IPS-18a (cell line): ENCODE data around the gene SPATA45.
A peak's percentile ranks its signal among the peaks of the same experiment; 100 is the strongest.
"Not testable (repeated sequence)": the region's sequence is repeated elsewhere in the genome, so short reads cannot be mapped to it uniquely, and the experiment has no call there.

ENCODE experiments used
- H3K27ac ChIP-seq: one replicate; pipeline ENCODE4 v1.5.1; 2013; ENCODE audit warnings: low read length
- H3K27me3 ChIP-seq: one replicate; pipeline ENCODE4 v1.6.1; 2013; ENCODE audit warnings: mild to moderate bottlenecking, low read length; ENCODE audit not compliant: control insufficient read depth, insufficient read depth
- H3K36me3 ChIP-seq: one replicate; pipeline ENCODE4 v1.6.1; 2013; ENCODE audit warnings: low read depth, low read length; ENCODE audit not compliant: control insufficient read depth
- H3K4me1 ChIP-seq: one replicate; pipeline ENCODE4 v1.6.1; 2013; ENCODE audit warnings: low read depth, low read length; ENCODE audit not compliant: control insufficient read depth
- H3K4me3 ChIP-seq: one replicate; pipeline ENCODE4 v1.5.1; 2013; ENCODE audit warnings: low read length
- H3K9ac ChIP-seq: one replicate; pipeline ENCODE4 v1.6.1; 2013; ENCODE audit warnings: mild to moderate bottlenecking, low read length, moderate library complexity
- H3K9me3 ChIP-seq: one replicate; pipeline ENCODE4 v1.6.1; 2013; ENCODE audit warnings: low read depth, low read length; ENCODE audit not compliant: control insufficient read depth

Gene SPATA45

DNA sequence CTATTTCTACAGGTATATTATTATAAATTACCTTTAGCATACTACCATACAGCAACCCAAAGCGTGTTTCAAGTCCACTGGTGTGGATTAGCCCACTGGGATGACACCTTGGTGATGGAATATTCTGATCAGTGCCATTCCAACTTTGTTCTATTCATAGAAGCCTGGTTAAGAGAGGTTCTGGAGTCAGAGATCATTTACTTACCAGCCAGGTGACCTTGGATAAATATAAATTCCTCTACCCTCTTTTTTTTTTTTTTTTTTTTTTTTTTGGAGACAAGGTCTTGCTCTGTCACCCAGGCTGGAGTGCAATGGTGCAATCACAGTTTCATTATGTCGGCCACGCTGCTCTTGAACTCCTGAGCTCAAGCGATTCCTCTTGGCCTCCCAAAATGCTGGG, at the start of gene SPATA45:
TSS of gene SPATA45 (minus strand) at position 101 of the 400 bp plus-strand sequence. CDS start 11,500 bp downstream, outside the sequence.
- Histone ChIP-seq H3K27ac (no peak within 1 kb of the TSS), H3K27me3 (no peaks in the 10 kb centered on the region), H3K4me3 (no peak within 1 kb of the TSS), H3K9me3 (no peaks in the 10 kb centered on the region), H3K4me1 (peaks cover 2% of the 10 kb centered on the region), H3K9ac (no peak within 1 kb of the TSS), H3K36me3 (no peaks in the 10 kb centered on the region)

DNA sequence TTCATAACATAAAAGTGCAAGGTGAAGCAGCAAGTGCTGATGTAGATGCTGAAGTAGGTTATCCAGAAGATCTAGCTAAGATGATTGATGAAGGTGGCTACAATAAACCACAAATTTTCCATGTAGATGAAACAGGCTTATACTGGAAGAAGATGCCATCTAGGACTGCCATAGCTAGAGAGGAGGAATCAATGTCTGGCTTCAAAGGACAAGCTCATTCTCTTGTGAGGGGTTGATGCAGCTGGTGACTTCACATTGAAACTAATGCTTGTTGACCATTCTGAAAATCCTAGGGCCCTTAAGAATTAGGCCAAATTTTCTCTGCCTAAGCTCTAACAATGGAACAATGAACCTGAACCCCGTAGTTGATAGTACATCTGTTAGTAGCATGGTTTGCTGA, 44.7 kb upstream of the SPATA45 start:
- no peaks in the 10 kb centered on the region for H3K4me1 ChIP-seq
- H3K9ac ChIP-seq, result no peak overlapping the region
- no peaks in the 10 kb centered on the region for H3K27me3 ChIP-seq
- no peak overlapping the region for H3K27ac ChIP-seq
- H3K36me3 ChIP-seq, result peaks cover 80% of the 10 kb centered on the region
- H3K4me3 ChIP-seq, result no peak overlapping the region
- H3K9me3 ChIP-seq, result no peaks in the 10 kb centered on the region

- no peak overlapping the region for H3K4me3 ChIP-seq
- H3K27ac ChIP-seq, result no peak overlapping the region
- no peaks in the 10 kb centered on the region for H3K27me3 ChIP-seq
- peaks cover 72% of the 10 kb centered on the region for H3K36me3 ChIP-seq
- H3K9ac ChIP-seq, result no peak overlapping the region
- H3K9me3 ChIP-seq, result no peaks in the 10 kb centered on the region
- peaks cover 12% of the 10 kb centered on the region for H3K4me1 ChIP-seq
Measured at GRCh38 chr1:212884592-212884991, 37.1 kb upstream of the SPATA45 start.

DNA sequence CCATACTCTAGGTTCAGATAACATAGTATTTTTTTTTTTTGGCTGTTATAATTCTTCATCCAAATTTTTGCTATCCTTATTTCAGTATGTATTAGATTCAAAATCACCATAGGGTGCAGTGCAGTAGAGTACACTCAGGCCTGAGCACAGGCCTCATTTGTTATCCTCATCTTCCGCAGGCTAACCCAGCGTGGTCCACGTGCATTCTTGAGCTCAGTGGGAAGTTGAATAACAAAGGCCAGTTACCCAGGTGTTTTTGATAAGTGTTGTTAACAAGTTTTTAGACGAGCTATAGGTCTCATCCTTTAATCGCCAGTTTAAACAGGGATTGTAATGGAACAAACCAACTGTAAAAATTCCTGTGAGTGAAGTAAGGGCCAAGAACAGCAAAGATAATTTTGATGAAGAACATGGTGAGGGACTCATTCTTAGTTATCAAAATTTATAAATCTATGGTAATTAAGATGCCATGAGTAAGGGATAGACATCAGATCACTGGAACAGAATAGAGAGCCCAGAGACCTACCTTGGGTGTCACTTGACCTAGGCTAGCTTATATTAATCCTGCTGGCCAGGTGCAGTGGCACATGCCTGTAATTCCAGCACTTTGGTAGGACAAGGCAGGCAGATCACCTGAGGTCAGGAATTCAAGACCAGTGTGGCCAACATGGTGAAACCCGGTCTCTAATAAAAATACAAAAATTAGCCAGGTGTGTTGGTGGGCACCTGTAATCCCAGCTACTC, 32.7 kb upstream of the SPATA45 start:
- no peak overlapping the region for H3K27ac ChIP-seq
- no peaks in the 10 kb centered on the region for H3K27me3 ChIP-seq
- no peak overlapping the region for H3K9ac ChIP-seq
- no peak overlapping the region for H3K4me3 ChIP-seq
- peaks cover 13% of the 10 kb centered on the region for H3K4me1 ChIP-seq
- H3K9me3 ChIP-seq, result no peaks in the 10 kb centered on the region
- peaks cover 54% of the 10 kb centered on the region for H3K36me3 ChIP-seq

DNA sequence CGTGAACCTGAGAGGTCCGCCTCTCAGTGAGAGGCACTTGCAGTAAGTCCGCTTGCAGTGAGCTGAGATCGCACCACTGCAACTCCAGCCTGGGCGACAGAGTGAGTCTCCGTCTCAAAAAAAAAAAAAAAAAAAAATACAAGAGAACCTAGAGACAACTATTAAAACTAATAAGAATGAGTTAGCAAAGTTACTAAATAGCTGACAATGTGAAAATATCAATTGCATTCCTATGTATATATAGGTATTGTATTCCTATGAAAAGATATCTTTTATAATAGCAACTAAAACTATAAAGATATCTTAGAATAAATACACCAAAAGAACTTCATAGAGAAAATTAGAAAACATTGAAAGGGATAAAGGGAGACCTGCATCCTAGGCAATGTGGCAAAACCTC, 31.0 kb upstream of the SPATA45 start:
- no peaks in the 10 kb centered on the region for H3K27me3 ChIP-seq
- peaks cover 54% of the 10 kb centered on the region for H3K36me3 ChIP-seq
- no peak overlapping the region for H3K9ac ChIP-seq
- no peak overlapping the region for H3K4me3 ChIP-seq
- no peak overlapping the region for H3K27ac ChIP-seq
- no peaks in the 10 kb centered on the region for H3K9me3 ChIP-seq
- H3K4me1 ChIP-seq, result peaks cover 13% of the 10 kb centered on the region

DNA sequence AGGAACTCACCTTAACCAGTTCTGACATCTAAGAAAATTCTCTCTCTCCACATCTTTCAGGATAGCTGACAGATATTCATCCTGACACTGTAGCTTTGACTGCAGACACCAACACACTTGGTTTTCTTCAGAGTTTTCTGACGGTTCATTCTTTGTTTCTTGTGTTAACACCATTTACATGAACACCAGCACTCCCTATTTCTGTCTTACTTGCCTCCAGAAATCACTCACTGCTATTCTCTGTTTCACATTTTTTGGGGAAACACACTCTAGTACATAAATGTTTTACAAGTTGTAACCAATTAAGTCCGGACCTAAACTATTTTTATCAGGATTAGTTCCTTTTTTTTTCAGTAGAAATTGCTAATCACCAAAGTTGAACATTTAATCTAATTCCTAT, 26.1 kb upstream of the SPATA45 start:
- no peaks in the 10 kb centered on the region for H3K9me3 ChIP-seq
- no peaks in the 10 kb centered on the region for H3K27me3 ChIP-seq
- H3K27ac ChIP-seq, result no peak overlapping the region
- H3K9ac ChIP-seq, result no peak overlapping the region
- H3K4me1 ChIP-seq, result no peaks in the 10 kb centered on the region
- H3K36me3 ChIP-seq, result peaks cover 80% of the 10 kb centered on the region
- H3K4me3 ChIP-seq, result no peak overlapping the region

DNA sequence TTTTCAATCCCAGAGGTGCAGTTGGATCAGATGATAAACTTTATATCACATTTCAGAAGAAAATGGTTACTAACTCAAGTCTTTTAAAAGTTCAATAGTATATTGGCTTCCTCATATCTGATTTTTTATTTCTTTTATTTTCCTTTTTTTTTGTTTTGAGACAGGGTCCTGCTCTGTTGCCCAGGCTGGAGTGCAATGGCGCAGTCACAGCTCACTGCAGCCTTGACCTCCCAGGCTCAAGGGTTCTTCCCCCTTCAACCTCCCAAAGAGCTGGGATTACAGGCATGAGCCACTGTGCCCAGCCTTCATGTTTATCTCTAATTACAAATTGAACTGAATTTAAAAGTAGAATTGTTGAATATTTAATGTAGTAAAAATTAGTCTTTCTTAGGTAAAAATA, 24.5 kb upstream of the SPATA45 start:
- no peaks in the 10 kb centered on the region for H3K9me3 ChIP-seq
- no peak overlapping the region for H3K27ac ChIP-seq
- no peaks in the 10 kb centered on the region for H3K4me1 ChIP-seq
- no peak overlapping the region for H3K9ac ChIP-seq
- H3K27me3 ChIP-seq, result no peaks in the 10 kb centered on the region
- H3K4me3 ChIP-seq, result no peak overlapping the region
- H3K36me3 ChIP-seq, result peaks cover 85% of the 10 kb centered on the region

DNA sequence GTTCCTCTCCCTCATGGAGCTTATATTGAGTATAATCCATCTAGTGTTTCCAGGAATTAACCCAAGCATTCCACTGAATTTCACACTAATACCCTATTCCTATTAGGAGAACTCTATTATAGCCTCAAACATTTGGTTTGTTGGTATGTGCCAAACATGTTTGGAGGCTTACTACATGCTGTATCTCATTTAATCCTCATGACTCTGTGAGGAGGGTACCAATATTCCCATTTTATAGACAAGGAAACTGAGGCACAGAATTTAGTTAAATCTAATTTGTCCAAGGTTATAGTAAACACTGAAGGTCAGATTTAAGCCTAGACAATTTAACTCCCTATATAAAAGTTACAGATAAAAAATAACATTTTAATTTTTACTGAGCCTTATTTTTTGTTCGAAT, 19.7 kb upstream of the SPATA45 start:
- H3K27ac ChIP-seq, result no peak overlapping the region
- no peaks in the 10 kb centered on the region for H3K27me3 ChIP-seq
- peaks cover 81% of the 10 kb centered on the region for H3K36me3 ChIP-seq
- H3K9me3 ChIP-seq, result no peaks in the 10 kb centered on the region
- H3K4me3 ChIP-seq, result no peak overlapping the region
- no peak overlapping the region for H3K9ac ChIP-seq
- peaks cover 7% of the 10 kb centered on the region for H3K4me1 ChIP-seq

DNA sequence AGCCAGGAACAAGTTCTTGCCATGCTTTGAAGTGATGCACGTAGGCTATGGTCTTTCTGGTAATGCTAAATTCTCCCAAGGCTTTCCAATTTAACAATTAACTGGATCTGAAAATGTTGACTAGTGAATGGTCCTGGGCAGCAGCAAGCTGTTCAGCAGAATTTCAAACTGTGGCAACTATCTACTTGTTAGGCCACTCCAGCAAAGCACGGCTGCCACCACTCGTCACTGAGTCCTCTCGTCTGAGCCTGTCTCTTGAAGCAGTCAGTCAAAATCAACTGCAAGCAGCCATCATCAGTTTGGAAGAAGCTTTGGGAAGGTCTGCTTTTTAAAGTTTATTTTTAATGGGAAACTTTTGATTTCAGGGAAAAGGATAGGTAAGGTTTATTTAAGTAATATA, 16.8 kb upstream of the SPATA45 start:
- Histone ChIP-seq H3K4me3 (no peak overlapping the region), H3K27me3 (no peaks in the 10 kb centered on the region), H3K9ac (no peak overlapping the region), H3K27ac (no peak overlapping the region), H3K36me3 (peaks cover 57% of the 10 kb centered on the region), H3K9me3 (no peaks in the 10 kb centered on the region), H3K4me1 (peaks cover 7% of the 10 kb centered on the region)

- H3K9me3 ChIP-seq, H3K27me3 ChIP-seq, H3K4me1 ChIP-seq, H3K27ac ChIP-seq, H3K4me3 ChIP-seq, H3K9ac ChIP-seq: not testable (repeated sequence)
- H3K36me3 ChIP-seq, result peaks cover 49% of the 10 kb centered on the region
Measured at GRCh38 chr1:212863345-212863744, 15.9 kb upstream of the SPATA45 start.

DNA sequence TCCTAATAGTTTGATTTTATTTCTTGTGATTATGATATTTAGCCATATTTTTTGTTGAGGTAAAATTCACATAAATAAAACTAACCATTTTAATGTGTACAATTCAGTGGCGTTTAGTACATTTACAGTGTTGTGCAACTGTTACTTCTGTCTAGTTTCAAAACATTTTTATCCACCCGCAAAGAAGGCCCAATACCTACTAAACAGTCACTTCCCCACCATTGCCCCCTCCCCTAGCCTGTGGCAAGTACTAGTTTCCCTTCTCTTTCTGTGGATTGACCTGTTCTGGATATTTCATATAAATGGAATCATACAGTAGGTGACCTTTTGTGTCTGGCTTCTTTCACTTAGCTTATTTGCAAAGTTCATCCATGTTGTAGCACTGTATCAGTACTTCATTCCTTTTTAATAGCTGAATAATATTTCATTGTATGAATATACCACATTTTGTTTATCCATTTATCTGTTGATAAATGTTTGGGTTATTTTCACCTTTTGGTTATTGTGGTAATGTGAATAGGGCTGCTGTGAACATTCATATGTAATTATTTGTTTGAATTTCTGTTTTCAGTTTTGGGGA, 14.8 kb upstream of the SPATA45 start:
- Histone ChIP-seq H3K4me1 (peaks cover 7% of the 10 kb centered on the region), H3K27me3 (no peaks in the 10 kb centered on the region), H3K27ac (no peak overlapping the region), H3K36me3 (peaks cover 42% of the 10 kb centered on the region), H3K4me3 (peak overlapping the region; percentile 45), H3K9me3 (no peaks in the 10 kb centered on the region), H3K9ac (no peak overlapping the region)
